Pancreas (tissue), 10 donors: ENCODE data around the gene P2RX3. TPM values are rescaled to one million over a fixed set of nuclear protein-coding genes. Genes with fewer than 3 reads are reported as not detected.
"Not testable (repeated sequence)": the region's sequence is repeated elsewhere in the genome, so short reads cannot be mapped to it uniquely, and the experiment has no call there.

Experiments used
- ATAC-seq, 4 donors: fragments of 200-7000 bp; cut with Tn5 transposase; one replicate each; pipeline versions ENCODE4 v1.8.0 to v1.9.1; 2020; ENCODE audit warnings: mild to moderate bottlenecking in 4 of 4, moderate library complexity in 4 of 4
- DNase-seq, 6 donors: peaks; one replicate each; pipeline ENCODE4 v3.0.0-alpha.2; 2020
- FAIRE-seq: peaks from 2 replicates; lab custom pipeline; 2012; peaks lifted over from hg19 to GRCh38; lab: Jason Lieb, UNC
- H3K27ac ChIP-seq, 4 donors: fragments of 200-600 bp; sonication (generic); 1 replicate in 3 of 4; 2 replicates in 1 of 4; pipeline versions ENCODE4 v1.5.0 to v1.8.0; 2020
- H3K27me3 ChIP-seq, 4 donors: fragments of 200-600 bp; one replicate each; pipeline ENCODE4 v1.8.0; 2021
- H3K36me3 ChIP-seq, 3 donors: fragments of 200-600 bp; sonication (generic) in 1 of 3; one replicate each; pipeline versions ENCODE4 v1.5.0 to v1.8.0; 2020 to 2021
- H3K4me1 ChIP-seq, 3 donors: fragments of 200-600 bp; one replicate each; pipeline ENCODE4 v1.8.0; 2021
- H3K4me3 ChIP-seq, 4 donors: fragments of 200-600 bp; sonication (generic) in 2 of 4; one replicate each; pipeline versions ENCODE4 v1.5.0 to v1.8.0; 2020 to 2021
- H3K9me3 ChIP-seq, 4 donors: fragments of 200-600 bp; one replicate each; pipeline ENCODE4 v1.8.0; 2021
- WGBS, 2 donors: extraction: QIAGEN DNeasy Blood & Tissue Kit; methylation state at CpG; one replicate each; pipeline ENCODE4 v1.1.7; 2013; 5-methylcytosine and 5-hydroxymethylcytosine counted together
- intact Hi-C, 3 donors: fragments of 100-400 bp; cut with DNase I; formaldehyde crosslinking; loops; one replicate each; pipeline versions ENCODE4 v1.11.1 to v1.14.2; 2022
- polyA plus RNA-seq, 2 donors: library from polyadenylated mRNA; stranded (reverse); fragments of 200-250 nt; gene quantifications; one replicate each; pipeline ENCODE4 v1.2.3, GENCODE V29; 2013
- total RNA-seq, 6 donors: library from RNA; stranded (reverse); fragmentation: NEBNext Ultra II Directional in 4 of 6; extraction: Animal tissue kit (Norgen Biotek cat#: 25700) in 4 of 6; gene quantifications; one replicate each; pipeline versions ENCODE4 v1.2.1 to v1.2.4, GENCODE V29; 2021 to 2023
- TF ChIP-seq, protein P1 (sequence below), 4 donors: fragments of 200-600 bp; sonication (generic) in 3 of 4; IDR thresholded peaks; one replicate each; pipeline versions ENCODE4 v1.5.0 to v1.8.0; 2021; ENCODE audit warnings: antibody characterized with exemption in 4 of 4
- donor health status: healthy with polysubstance abuse.
- donor health status: DM: no; HTN: no; CAD: no; lungs with moderate emphysema.
- donor health status: DM: no; HTN: no; CAD: no.
- donor health status: control.
- donor health status: control.
- donor health status: Bipolar disorder and iron deficiency.
- donor health status: DM: yes; HTN: yes; CAD: no.
- donor health status: DM: no; HTN: no; CAD: no.
- donor health status: DM: no; HTN: no; CAD: no.
- donor health status: DM: yes; HTN: yes; CAD: no.

P2RX3 gene
- total and polyA plus RNA-seq, 8 donors: 0.07 to 0.16 (median 0.16) TPM; not detected in 5

DNA sequence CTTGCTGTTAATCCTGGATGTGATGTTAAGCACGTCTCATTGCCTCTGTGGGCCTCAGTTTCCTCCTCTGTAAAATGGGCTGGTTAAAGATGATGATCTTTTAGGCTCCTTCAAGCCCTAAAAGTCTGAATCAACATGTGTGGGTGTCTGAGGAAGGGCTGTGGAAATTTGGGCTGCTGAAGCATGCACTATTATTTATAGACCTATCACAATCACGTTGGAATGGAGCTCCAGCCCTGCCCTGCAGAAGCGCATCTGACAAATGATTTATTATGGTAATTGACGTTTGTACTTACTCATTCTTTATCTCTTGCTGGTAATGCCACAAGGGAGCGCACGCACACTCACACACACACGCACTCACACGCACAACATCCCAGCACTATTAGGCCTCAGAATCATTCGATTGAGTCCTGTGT is 20.4 kb downstream of the P2RX3 start:
- FAIRE-seq (no peak), DNase-seq (no peak), ATAC-seq (peak in 1 of 4 donors; percentile 20)
- Histone ChIP-seq H3K9me3 (no peaks in the 10 kb centered on the region), H3K4me3 (no peak overlapping the region), H3K4me1 (peaks cover 0 to 8% (median 0%) of the 10 kb centered on the region in 3 donors), H3K36me3 (no peaks in the 10 kb centered on the region), H3K27me3 (no peaks in the 10 kb centered on the region), H3K27ac (peak overlapping the region in 3 of 4 donors; percentile 39 to 58 (median 43))
- 52 to 57% methylated on average over 9 of the region's 9 CpGs for WGBS, 2 donors
- intact Hi-C loops: no loop called here
- TF ChIP-seq, protein P1, sequence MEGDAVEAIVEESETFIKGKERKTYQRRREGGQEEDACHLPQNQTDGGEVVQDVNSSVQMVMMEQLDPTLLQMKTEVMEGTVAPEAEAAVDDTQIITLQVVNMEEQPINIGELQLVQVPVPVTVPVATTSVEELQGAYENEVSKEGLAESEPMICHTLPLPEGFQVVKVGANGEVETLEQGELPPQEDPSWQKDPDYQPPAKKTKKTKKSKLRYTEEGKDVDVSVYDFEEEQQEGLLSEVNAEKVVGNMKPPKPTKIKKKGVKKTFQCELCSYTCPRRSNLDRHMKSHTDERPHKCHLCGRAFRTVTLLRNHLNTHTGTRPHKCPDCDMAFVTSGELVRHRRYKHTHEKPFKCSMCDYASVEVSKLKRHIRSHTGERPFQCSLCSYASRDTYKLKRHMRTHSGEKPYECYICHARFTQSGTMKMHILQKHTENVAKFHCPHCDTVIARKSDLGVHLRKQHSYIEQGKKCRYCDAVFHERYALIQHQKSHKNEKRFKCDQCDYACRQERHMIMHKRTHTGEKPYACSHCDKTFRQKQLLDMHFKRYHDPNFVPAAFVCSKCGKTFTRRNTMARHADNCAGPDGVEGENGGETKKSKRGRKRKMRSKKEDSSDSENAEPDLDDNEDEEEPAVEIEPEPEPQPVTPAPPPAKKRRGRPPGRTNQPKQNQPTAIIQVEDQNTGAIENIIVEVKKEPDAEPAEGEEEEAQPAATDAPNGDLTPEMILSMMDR (IDR thresholded peaks at IDR 0.05): no peak

DNA sequence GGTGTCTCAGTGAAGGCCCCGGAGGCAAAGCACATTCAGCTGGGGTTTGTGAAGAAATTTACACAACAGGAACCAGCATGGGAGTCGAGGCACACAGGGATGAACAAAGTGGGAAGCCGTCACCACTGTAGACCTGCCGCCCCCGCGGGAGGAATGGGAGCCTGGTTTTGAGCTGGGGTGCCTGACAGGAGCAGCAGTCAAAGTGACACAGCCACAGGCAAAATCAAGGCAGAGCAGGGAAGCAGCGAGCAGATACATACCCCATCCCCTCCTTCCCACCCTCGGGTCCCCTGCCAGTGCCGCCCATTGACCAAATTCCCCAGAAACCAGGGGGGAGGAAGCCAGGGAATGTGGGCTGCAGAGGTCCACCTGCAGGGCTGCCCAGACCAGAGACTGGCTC is 20.8 kb downstream of the P2RX3 start:
- FAIRE-seq (no peak), ATAC-seq (no peak), DNase-seq (no peak)
- TF ChIP-seq, protein P1 (IDR thresholded peaks at IDR 0.05): no peak
- Histone ChIP-seq H3K27me3 (no peaks in the 10 kb centered on the region), H3K9me3 (no peaks in the 10 kb centered on the region), H3K4me3 (no peak overlapping the region), H3K36me3 (no peaks in the 10 kb centered on the region), H3K27ac (peak overlapping the region; percentile 39 to 58 (median 48)), H3K4me1 (peaks cover 0 to 8% (median 0%) of the 10 kb centered on the region in 3 donors)
- intact Hi-C loops: no loop called here
- WGBS, 2 donors: 70 to 75% methylated on average over 9 of the region's 9 CpGs

DNA sequence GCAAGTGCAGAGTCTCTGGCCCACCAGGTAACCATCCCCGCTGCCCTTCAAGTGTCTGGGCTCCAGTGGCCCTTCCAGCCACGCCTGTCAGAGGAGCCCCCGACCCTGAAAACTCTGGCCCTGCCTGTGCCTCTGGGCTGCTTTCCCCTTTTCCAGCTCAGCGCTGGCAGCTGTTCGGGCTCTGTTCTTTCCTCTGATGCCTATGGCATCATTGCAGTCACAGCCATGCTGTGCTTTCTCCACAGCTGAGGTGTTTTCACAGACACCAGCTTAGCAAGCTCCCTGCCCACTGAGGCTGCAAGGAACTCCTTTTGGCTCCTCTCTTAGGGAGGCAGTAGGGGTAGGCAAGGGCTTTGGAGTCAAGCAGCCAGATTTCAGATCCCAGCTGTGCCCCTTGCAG is 21.2 kb downstream of the P2RX3 start:
- FAIRE-seq: no peak
- Histone ChIP-seq H3K4me1 (peaks cover 0 to 8% (median 0%) of the 10 kb centered on the region in 3 donors), H3K4me3 (no peak overlapping the region), H3K36me3 (no peaks in the 10 kb centered on the region), H3K27ac (peak overlapping the region; percentile 39 to 58 (median 48)), H3K9me3 (no peaks in the 10 kb centered on the region), H3K27me3 (no peaks in the 10 kb centered on the region)
- WGBS, 2 donors: 71 to 90% methylated on average over 5 of the region's 5 CpGs
- DNase-seq: no peak
- intact Hi-C loops: no loop called here
- ATAC-seq: no peak
- TF ChIP-seq, protein P1 (IDR thresholded peaks at IDR 0.05): no peak

DNA sequence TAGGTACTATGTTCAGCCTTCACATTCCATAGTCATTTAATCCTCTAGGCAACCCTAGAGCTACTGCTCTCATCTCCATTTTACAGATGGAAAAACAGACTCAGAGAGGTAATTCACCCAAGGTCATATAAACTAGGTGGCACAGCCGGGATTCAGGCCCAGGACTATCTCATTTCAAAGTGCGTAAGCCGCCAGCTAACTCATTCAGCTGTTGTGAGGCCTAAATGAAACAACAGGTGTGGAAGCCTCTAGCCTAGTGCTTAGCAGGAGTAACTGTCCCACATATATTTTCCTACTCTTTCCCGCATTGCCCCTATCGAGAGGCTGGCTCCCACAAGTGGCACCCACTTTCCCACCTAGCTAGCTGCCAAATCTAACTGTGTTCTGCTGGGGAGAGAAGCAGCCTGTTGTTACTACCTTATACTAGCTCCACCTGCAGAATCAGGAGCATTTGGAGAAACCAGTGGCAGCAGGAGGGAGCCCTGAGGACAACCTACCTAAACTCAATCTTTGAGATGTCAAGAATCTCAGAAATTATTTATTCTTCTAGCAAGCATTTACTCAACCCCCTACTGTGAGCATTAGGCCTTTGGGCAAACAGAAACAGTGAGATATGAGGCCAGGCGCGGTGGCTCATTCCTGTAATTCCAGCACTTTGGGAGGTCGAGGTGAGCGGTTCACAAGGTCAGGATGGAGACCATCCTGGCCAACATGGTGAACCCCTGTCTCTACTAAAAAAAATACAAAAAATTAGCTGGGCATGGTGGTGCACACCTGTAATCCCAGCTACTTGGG is 21.9 kb downstream of the P2RX3 start:
- H3K4me3 ChIP-seq: no peak overlapping the region
- H3K36me3 ChIP-seq: no peaks in the 10 kb centered on the region
- H3K27me3 ChIP-seq: no peaks in the 10 kb centered on the region
- peak in 1 of 6 donors; percentile 47 for DNase-seq
- peaks cover 0 to 8% (median 0%) of the 10 kb centered on the region in 3 donors for H3K4me1 ChIP-seq
- no peaks in the 10 kb centered on the region for H3K9me3 ChIP-seq
- FAIRE-seq: no peak
- H3K27ac ChIP-seq: peak overlapping the region; percentile 39 to 58 (median 48)
- peak; percentile 15 to 76 (median 64) for ATAC-seq
- WGBS, 2 donors: 60 to 66% methylated on average over 9 of the region's 9 CpGs
- TF ChIP-seq, protein P1 (IDR thresholded peaks at IDR 0.05): no peak
- intact Hi-C loops: no loop called here

DNA sequence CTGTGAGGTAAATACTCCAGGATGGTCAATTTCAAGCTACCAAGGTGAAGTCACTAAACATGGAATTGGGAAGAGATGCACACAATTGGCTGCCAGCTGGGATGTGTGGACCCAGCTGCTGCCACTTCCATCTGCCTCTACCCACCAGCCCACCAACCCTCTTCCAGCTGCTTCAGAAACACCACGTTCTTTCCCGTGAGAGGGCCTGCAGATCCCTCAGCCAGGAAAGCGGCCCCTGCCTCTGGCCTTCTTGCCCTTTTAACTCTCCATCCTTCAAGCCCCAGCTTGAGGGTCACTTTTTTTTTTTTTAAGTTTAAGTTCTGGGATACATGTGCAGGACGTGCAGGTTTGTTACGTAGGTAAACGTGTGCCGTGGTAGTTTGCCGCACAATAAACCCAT is 22.8 kb downstream of the P2RX3 start:
- no peak overlapping the region for H3K4me3 ChIP-seq
- ATAC-seq (no peak), DNase-seq (no peak), FAIRE-seq (no peak)
- H3K36me3 ChIP-seq: no peaks in the 10 kb centered on the region
- no peaks in the 10 kb centered on the region for H3K27me3 ChIP-seq
- peaks cover 0 to 8% (median 0%) of the 10 kb centered on the region in 3 donors for H3K4me1 ChIP-seq
- H3K9me3 ChIP-seq: no peaks in the 10 kb centered on the region
- H3K27ac ChIP-seq: peak overlapping the region; percentile 38 to 58 (median 39)
- TF ChIP-seq, protein P1 (IDR thresholded peaks at IDR 0.05): no peak
- intact Hi-C loops: no loop called here
- WGBS, 2 donors: 95 to 97% methylated on average over 8 of the region's 8 CpGs

DNA sequence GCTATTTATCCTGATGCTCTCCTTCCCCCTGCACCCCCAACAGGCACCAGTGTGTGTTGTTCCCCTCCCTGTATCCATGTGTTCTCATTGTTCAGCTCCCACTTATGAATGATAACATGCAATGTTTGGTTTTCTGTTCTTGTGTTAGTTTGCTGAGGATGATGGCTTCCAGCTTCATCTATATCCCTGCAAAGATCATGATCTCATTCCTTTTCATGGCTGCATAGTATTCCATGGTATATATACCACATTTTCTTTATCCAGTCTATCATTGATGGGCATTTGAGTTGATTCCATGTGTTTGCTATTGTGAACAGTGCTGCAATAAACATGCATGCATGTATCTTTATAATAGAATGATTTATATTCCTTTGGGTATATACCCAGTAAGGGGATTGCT is 23.3 kb downstream of the P2RX3 start:
- H3K27me3 ChIP-seq: not testable (repeated sequence)

More for the DNA sequence above, 23.3 kb downstream of the P2RX3 start:
- intact Hi-C loops, H3K36me3 ChIP-seq, ATAC-seq, H3K9me3 ChIP-seq, FAIRE-seq, DNase-seq, H3K4me3 ChIP-seq, H3K4me1 ChIP-seq, H3K27ac ChIP-seq: not testable (repeated sequence)
